GM21723 (cell line): ENCODE measurements around the gene ARAP2.
A peak's percentile ranks its signal among the peaks of the same experiment; 100 is the strongest.

Experiments used
- ATAC-seq: cut with Tn5 transposase; IDR thresholded peaks from one replicate; pipeline ENCODE4 v1.9.1; 2021; ENCODE audit warnings: mild to moderate bottlenecking, moderate library complexity; ENCODE audit not compliant: unreplicated experiment

Gene ARAP2

GRCh38 chr4:36130641-36131040 lies 113.7 kb downstream of the ARAP2 start:
- ATAC-seq, result no peak

DNA sequence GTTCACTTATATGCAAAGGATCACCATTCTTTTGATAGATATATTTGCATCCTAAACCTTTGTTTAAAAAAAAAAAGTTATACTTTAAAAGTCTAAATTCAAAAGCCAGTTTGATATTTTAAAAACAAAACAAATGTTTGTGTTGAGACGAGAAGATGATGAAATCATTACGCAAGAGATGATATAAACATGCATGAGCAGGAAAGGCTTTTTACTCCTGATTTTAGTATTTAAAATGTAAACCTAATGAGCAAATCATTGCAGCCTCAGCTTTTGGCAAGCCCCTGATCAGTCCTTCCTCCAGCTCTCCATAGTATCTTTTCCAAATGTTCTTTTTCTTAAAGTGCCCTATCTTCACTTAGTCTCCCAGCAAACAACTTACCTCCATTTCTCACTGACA lies 115.6 kb downstream of the ARAP2 start:
- no peak for ATAC-seq

GRCh38 chr4:36123906-36124305 lies 120.4 kb downstream of the ARAP2 start:
- no peak for ATAC-seq

DNA sequence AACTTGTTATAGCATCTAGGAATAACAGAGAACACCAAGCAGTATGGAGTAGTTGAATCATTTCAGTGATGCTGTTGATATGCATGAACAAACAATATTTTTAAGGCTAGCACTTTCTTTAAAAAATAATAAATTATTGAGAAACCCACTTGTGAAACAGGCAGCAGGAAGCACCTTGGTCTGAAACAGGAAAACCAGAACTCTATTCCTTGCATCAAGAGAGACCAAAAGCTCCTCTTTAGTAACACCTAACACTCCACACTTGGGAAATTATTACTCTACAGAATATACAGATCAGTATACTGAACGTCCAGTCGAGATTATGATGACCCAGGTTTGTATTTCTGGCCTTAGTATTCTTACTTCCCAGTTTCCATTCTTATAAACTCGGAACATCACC lies 129.0 kb downstream of the ARAP2 start:
- no peak for ATAC-seq

DNA sequence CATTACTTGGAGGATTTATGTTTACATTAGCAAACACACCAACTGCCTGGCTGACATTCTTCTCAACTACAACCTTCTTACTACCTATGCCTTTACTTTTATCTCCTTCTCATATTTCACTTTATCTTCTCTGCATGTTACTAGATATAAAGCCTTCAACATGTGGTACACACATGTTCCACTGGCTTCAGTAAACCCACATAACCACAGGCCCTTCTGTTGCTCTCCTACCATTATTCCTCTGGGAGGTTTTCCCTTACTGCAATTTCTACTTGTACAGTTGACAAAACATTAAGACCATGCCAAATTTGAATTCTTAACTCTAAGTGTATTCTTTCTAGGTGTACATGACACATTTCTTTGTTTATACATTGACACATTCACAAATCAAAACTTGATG lies 133.1 kb downstream of the ARAP2 start:
- no peak for ATAC-seq

DNA sequence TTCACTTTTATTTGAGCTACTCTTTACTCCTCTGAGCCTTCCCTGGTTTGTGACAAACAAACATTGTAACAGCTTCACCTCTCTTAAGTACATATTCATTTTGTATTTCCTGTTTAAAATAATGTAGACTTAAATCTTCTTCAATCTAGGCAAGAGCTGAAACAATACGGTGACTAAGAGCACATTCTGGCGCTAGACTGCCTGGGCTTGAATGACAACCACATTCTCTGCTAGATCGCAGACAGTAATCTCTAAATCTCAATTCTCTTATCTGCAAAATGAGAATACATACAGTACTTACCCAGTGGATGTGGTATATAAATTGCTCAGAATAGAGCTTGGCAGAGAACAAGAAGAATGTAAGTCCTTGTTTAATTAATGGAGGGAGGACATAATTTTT lies 144.8 kb downstream of the ARAP2 start:
- no peak for ATAC-seq

DNA sequence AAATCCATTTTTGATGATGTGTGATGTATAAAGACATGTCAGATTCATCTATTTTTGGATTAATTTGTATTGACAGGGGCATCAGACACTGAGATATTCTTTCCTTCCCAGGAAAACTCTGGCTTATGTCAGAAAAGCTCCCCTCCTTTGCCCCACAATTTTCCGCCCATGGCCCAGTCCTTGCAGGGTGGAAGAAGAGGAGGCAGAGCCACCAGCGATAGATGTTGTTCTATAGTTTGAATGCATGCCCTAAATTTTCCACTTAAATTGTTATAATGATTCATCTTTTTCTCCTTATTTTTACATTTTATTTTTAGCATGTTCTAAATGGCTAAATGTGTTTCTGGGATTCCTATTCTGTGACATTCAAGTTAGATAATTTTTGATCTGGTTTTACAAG lies 149.3 kb downstream of the ARAP2 start:
- no peak for ATAC-seq

DNA sequence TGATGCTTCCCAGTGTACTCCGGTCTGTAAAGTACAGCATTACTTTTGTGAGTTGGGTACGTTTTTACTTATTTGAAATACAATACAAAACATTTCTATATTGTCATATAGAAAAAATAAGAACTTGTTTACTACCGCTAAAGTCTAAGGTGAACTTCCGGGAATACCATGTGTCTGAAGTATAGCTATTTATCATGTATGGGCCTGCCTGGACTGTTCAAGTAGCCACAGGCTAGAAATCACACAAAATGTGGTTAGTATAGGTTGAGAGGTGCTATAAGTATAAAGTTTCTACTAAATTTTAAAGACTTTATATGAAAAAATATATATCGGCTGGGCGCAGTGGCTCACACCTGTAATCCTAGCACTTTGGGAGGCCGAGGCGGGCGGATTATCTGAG lies 152.3 kb downstream of the ARAP2 start:
- no peak for ATAC-seq

GRCh38 chr4:36088542-36088941 lies 155.8 kb downstream of the ARAP2 start:
- no peak for ATAC-seq

DNA sequence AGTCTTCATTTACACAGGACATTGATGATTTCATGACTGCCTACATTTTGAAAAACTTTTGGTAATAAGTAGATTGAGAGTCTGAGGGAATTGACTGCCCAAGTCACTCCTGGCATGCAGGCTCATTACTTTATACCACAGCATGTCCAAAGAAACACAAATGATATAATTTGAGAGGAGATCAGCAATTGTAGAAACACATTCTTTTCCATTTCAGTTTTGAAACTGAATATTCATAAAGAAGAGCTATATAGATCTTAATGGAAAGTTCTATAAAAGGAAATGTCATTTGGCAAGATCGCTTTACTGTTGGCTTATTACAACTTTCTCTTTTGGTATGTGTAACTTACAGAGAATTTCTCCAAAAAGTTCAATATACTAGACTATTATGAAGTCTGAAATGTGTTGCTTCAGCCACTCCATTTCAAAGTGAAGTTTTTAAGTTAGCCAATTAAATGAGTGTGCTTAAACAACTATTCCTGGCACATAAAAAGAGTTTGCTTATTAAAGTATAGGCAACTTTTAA lies 158.0 kb downstream of the ARAP2 start:
- ATAC-seq, result no peak

- ATAC-seq, result no peak
Observed at GRCh38 chr4:36082817-36083216, 161.5 kb downstream of the ARAP2 start.

- ATAC-seq, result peak; percentile 97
Observed at GRCh38 chr4:36081185-36081584, 163.1 kb downstream of the ARAP2 start.

DNA sequence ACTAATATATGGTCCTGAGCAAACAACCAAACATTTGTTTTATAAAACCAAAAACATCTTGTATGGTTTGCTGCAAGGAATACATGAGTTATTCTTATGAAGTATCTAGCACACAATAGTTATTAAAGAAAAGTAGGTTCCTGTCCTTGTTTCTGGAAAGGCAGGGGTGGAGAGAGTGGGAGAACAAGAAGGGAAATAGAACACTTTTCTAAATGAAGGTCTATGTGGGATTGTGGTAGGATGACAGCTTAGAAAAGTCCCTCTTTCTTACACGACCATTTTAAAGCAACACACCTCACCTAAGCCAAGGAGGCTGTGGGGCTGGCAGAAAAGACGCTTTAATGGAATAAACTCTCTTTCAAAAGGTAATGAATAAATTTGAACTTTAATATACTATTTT lies 164.6 kb downstream of the ARAP2 start:
- no peak for ATAC-seq

DNA sequence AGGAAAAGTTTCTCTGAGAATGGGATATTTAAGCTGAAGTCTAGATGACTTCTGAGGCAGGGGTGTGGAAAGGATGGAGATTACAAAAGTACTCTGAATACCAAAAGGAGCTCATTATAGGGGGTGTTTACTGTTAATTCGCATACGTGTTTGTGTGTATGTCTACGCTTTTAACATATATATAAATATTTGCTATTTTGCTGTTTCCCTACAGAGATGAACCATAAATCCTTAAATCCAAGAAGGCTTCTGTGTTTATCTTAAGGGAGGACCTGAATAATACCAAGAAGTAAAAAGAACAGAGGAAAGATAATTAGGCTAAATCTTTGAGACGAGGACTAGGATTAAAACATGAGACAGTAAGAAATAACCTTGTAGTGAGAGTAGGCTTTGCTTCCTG lies 166.0 kb downstream of the ARAP2 start:
- ATAC-seq, result no peak

- ATAC-seq, result no peak
Observed at GRCh38 chr4:36072529-36072928, 171.8 kb downstream of the ARAP2 start.

DNA sequence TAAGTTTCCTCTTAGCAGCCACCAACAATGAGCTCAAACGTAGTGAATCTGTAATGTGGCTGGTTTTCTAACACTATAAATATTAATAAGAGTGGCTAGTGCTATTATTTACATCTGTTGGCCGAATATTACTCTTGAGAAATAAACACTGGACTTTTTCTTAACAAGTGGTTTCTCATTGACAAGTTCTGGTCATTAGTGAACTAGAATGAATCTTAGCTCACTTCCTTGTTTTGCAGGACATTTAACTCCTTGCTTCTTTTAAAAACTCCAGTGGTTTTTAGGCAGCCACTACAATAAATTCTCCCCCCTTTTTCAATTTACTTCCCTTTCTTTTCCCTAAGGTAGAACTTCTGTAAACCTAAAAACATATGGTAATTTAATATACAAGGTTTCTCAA lies 177.2 kb downstream of the ARAP2 start:
- no peak for ATAC-seq

- no peak for ATAC-seq
Observed at GRCh38 chr4:36065274-36065871, 178.9 kb downstream of the ARAP2 start.

DNA sequence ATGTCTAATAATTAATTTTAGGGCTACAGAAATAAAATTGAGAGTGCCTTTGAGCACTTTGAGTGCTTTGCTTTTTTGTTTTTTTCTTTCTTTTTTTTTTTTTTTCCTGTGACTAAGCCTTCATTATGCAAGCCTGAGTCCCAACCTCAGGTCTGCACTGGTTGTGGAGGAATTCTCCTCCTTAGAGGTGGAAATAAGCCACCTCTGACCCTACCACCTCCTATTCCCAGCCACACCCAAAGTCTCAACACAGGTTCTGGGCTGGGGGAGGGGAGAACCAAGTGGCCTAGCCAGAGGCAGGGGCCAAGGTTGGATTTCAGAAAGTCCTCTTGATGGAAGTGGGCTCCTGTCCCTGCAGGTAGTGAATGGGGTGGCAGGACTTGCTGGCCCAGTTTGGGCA lies 180.2 kb downstream of the ARAP2 start:
- no peak for ATAC-seq

DNA sequence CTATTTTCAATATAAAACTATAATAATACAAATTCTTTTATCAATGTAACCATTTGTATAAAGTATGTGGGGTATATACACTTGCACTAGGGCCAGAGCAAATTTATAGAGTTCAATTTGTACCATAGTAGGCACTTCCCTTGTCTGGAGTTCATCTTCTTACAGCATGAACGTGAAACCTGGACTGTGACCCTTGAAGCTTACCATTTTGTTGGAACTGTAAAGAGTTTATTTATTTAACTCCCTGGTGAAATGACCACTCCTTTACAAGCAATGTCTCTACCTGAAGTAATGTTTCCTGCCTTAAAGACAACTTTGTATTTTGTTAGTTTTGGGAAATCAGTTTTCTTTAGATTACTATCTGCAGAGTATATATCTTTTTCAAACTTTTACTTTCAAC lies 188.2 kb downstream of the ARAP2 start:
- no peak for ATAC-seq

DNA sequence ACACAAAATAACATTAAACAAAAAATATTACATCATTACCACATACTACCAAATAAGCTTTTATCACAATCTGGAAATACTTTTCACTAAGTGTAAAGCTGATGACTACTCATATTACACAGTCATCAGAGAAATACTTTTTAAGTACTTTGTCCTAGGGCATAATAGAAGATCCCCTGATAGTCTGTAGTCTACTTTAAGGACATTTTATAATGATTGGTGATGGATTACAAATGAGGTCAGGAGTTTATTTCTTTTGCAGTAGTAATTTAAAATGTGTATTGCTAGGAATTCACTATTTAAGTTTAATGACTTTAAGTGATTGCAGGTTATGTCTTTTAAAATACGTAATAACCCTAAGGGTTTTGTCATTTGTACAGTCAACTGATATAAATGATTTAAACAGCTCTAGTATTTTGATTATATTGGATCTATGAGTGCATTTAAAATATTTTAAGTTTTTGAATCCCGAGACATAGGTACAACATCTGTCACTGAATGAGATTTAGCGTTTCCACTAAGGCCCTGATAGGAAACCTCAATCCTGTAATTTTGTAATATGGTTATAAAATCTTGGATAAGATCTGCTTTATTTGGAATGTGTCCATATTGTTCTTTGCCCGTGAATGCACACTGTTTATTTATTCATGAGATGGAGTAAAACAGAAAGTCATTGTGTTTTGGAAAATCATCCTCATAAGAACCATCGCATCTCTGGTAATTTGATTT lies 189.5 kb downstream of the ARAP2 start:
- no peak for ATAC-seq

- no peak for ATAC-seq
Observed at GRCh38 chr4:36053930-36054329, 190.4 kb downstream of the ARAP2 start.

- ATAC-seq, result no peak
Observed at GRCh38 chr4:36051634-36052033, 192.7 kb downstream of the ARAP2 start.

GRCh38 chr4:36046026-36046425 lies 198.3 kb downstream of the ARAP2 start:
- no peak for ATAC-seq
